ENCODE results near the gene SAMD4A.

Gene SAMD4A

GRCh38 chr14:54574528-54574927, 7.6 kb downstream of the SAMD4A start:
- no peak for TF ChIP-seq ZNF274 (IDR thresholded peaks at IDR 0.05; ENCODE audit: low read depth, low read length)
- H3K4me3 ChIP-seq (ENCODE audit: low read length): no peak overlapping the region

- no peak overlapping the region for H3K4me3 ChIP-seq (ENCODE audit: low read length)
- TF ChIP-seq ZNF274 (IDR thresholded peaks at IDR 0.05; ENCODE audit: low read depth, low read length): no peak
These were observed 10.6 kb downstream of the SAMD4A start for GRCh38 chr14:54577494-54577893.

GRCh38 chr14:54577977-54578376, 11.0 kb downstream of the SAMD4A start:
- H3K4me3 ChIP-seq (ENCODE audit: low read length): no peak overlapping the region
- no peak for TF ChIP-seq ZNF274 (IDR thresholded peaks at IDR 0.05; ENCODE audit: low read depth, low read length)

DNA sequence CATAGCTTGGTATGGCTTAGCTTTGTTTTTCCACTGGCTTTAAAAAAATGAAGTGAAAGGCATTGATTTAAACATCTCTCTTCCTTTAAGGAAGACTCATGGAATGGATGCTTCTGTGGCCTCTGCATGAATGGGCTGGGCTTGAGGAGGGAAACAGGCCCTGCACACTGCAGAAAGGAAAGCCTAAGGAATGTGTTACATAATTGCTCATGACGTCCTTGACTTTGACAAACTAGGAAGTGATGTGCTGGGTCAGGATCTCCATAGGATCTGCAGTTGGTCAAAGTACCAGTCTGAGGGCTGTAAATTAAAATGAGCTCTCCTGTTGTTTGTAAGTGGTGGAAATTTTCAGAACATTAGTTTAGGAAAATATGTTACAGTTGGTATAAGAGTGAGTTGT, 12.7 kb downstream of the SAMD4A start:
- no peak for TF ChIP-seq ZNF274 (IDR thresholded peaks at IDR 0.05; ENCODE audit: low read depth, low read length)
- H3K4me3 ChIP-seq (ENCODE audit: low read length): no peak overlapping the region

- no peak overlapping the region for H3K4me3 ChIP-seq (ENCODE audit: low read length)
- no peak for TF ChIP-seq ZNF274 (IDR thresholded peaks at IDR 0.05; ENCODE audit: low read depth, low read length)
These were observed 14.0 kb downstream of the SAMD4A start for GRCh38 chr14:54580933-54581332.

GRCh38 chr14:54582334-54582733, 15.4 kb downstream of the SAMD4A start:
- no peak overlapping the region for H3K4me3 ChIP-seq (ENCODE audit: low read length)
- no peak for TF ChIP-seq ZNF274 (IDR thresholded peaks at IDR 0.05; ENCODE audit: low read depth, low read length)

- no peak overlapping the region for H3K4me3 ChIP-seq (ENCODE audit: low read length)
- no peak for TF ChIP-seq ZNF274 (IDR thresholded peaks at IDR 0.05; ENCODE audit: low read depth, low read length)
These were observed 17.2 kb downstream of the SAMD4A start for GRCh38 chr14:54584097-54584496.

DNA sequence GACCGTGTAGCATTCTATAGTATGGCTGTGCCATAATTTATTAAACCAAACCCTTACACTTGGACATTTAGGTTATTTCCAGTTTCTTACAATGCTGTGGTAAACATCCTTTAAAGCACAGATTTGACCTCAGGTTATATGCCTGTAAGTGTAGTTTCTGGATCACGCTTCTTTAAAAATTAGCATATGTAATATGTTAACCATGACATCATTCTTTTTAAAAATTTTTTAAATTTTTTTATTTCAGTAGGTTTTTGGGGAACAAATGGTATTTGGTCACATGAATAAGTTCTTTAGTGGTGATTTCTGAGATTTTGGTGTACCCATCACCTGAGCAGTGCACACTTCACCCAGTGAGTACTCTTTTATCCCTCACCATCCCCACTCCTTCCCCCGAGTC, 18.3 kb downstream of the SAMD4A start:
- TF ChIP-seq ZNF274 (IDR thresholded peaks at IDR 0.05; ENCODE audit: low read depth, low read length): no peak
- no peak overlapping the region for H3K4me3 ChIP-seq (ENCODE audit: low read length)

GRCh38 chr14:54589076-54589475, 22.1 kb downstream of the SAMD4A start:
- no peak for TF ChIP-seq ZNF274 (IDR thresholded peaks at IDR 0.05; ENCODE audit: low read depth, low read length)
- no peak overlapping the region for H3K4me3 ChIP-seq (ENCODE audit: low read length)

- no peak overlapping the region for H3K4me3 ChIP-seq (ENCODE audit: low read length)
- no peak for TF ChIP-seq ZNF274 (IDR thresholded peaks at IDR 0.05; ENCODE audit: low read depth, low read length)
These were observed 22.9 kb downstream of the SAMD4A start for GRCh38 chr14:54589843-54590242.

- H3K4me3 ChIP-seq (ENCODE audit: low read length): no peak overlapping the region
- no peak for TF ChIP-seq ZNF274 (IDR thresholded peaks at IDR 0.05; ENCODE audit: low read depth, low read length)
These were observed 23.6 kb downstream of the SAMD4A start for GRCh38 chr14:54590481-54590880.

DNA sequence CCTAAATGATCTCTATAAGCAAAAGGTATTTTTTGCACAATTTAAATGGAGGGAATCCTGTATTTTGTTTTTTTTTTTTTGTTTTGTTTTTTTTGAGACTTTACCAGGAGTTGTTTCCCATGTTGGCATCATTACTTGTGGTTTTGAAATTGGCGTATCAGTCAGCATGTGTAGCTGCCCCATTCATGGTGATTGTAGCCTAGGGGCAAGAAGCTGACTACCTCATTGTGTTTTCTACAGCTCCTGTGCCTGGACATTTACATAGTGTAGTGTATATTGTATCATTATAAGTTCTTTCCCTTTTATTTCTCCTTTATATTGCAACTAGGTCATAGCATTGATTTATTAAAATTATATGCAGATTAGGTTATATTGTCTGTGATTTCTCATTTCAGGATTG, 24.5 kb downstream of the SAMD4A start:
- no peak for TF ChIP-seq ZNF274 (IDR thresholded peaks at IDR 0.05; ENCODE audit: low read depth, low read length)
- no peak overlapping the region for H3K4me3 ChIP-seq (ENCODE audit: low read length)

DNA sequence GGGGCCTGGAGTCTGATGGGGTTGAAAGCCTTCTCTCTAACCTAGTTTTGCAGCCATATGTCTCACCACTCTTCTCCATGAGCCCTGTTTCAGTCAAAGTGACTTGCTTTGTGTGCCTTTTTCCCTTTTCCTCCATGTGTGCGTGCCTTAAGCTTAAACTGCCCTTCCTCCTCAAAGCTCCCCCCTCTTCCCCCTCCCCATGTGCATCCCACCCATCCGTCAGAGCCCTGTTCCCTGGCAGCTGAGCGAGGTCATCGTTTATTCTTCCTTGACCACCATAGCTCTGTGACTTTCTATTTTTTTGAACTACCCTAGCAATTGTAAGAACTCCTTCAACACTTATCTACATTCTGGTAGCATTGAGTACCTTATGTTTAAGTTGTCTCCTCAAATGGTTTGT, 24.9 kb downstream of the SAMD4A start:
- TF ChIP-seq ZNF274 (IDR thresholded peaks at IDR 0.05; ENCODE audit: low read depth, low read length): no peak
- H3K4me3 ChIP-seq (ENCODE audit: low read length): no peak overlapping the region

GRCh38 chr14:54593860-54594259, 26.9 kb downstream of the SAMD4A start:
- TF ChIP-seq ZNF274 (IDR thresholded peaks at IDR 0.05; ENCODE audit: low read depth, low read length): no peak
- H3K4me3 ChIP-seq (ENCODE audit: low read length): no peak overlapping the region

DNA sequence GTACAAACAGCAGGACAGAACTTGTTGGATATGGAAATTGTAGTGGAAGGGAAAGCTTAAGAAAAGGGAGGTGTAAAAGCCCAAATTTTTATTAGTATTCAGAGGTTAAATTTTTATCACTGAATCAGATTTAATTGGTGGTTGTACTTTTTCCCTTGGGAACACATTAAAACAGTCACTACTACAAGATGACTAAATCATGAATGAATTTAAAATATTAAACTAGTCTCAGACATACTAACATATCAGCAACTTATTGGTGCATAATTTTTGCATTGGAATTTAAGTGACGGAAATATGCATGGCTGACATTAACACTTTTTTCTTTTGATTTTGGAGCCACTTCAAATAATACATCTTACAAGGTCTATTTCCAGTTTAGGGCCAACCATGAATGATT, 27.6 kb downstream of the SAMD4A start:
- no peak for TF ChIP-seq ZNF274 (IDR thresholded peaks at IDR 0.05; ENCODE audit: low read depth, low read length)
- no peak overlapping the region for H3K4me3 ChIP-seq (ENCODE audit: low read length)

DNA sequence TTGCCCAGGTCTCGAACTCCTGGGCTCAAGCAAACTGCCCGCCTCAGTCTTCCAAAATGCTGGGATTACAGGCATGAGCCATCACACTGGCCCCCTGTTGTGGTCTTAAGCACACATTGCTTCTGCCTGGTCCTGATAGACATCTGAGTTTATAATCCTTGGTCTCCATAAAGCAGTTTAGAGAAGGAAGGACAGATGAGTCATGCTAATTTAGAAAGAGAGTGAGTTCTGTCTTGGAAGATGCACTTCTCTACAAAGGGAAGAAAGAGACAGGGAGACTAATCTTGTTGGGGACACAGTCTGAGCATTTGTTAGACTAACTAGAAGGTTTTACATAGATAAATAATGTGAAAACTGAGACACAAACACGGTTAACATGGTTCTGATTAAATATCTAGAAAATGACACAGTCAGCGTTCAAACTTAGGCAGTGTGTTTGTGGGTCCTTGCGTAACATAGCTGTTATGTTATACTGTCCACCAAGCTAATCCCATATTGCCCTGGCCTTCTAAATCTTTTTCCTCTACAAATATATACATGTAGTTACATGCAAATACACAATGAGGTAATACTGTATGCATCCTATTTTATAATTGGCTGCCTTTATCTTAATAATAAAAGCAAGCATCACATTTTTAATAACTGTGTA, 31.0 kb downstream of the SAMD4A start:
- H3K4me3 ChIP-seq (ENCODE audit: low read length): no peak overlapping the region
- TF ChIP-seq ZNF274 (IDR thresholded peaks at IDR 0.05; ENCODE audit: low read depth, low read length): no peak

Data from GM08714 (cell line).